HT-29 (cell line): ENCODE measurements around the gene UBQLN1. TPM values are rescaled to one million over a fixed set of nuclear protein-coding genes. Genes with fewer than 3 reads are reported as not detected.
"Not testable (repeated sequence)": the region's sequence is repeated elsewhere in the genome, so short reads cannot be mapped to it uniquely, and the experiment has no call there.

Experiments used
- DNase-seq: peaks from one replicate; pipeline ENCODE4 v3.0.0-alpha.2; 2015; ENCODE audit warnings: low spot score
- total RNA-seq: library from RNA; depleted of rRNA; stranded (reverse); fragments of >200 nt; shearing (Covaris generic); gene quantifications from 2 replicates; pipeline ENCODE4 v1.2.3, GENCODE V29; 2014; rRNA removed

The UBQLN1 gene
- 79.2 and 82.4 TPM in 2 replicates for total RNA-seq

GRCh38 chr9:83707768-83708514 is at the start of gene UBQLN1:
UBQLN1 (minus strand) TSS chr9:83707958; CDS start chr9:83707679, 279 bp downstream.
- DNase-seq, result peak; percentile 94

DNA sequence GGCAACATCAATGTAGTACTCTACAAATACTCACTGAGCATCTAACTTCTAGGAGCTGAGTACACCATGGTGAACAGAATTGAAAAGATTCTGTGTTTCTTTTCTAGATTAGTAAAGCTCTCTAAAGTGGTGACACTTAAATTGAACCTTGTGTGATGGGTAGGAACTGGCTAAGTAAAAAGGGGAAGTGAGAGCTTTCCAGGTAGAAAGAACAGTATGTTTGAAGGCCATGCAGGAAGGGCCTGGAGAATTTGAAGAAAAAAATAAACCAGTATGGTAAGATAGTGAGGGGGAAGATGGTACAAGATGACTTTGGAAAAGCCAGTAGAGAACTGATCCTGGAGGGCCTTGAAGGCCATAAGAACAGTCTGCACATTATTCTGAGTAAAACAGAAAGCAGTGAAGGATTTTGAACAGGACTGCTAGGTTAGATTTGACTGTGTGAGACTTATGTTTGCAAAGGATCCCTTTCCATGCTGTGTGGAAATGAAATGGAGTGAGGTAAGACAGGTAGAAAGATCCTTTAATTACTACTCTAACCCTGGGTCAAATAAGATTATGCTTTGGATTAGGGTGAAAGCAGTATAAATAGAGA is 46.7 kb upstream of the UBQLN1 start:
- DNase-seq, result no peak

DNA sequence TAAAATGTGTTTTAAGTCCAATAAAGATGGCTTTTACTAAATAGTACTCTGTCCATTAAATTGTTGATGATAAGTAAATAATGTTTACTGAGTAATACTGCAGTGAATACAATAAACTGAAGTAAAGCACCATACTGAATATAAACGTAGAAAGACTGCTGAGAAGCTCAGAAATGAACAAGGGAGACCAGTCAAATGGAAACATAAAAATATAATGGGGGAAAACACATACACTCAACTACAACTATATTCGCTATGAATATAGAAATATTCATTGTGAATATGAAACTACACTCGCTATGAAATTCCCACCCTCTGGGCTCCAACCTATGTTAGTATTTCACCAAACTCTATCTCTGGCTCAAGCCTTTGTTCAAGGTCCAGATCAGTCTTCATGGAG is 41.9 kb upstream of the UBQLN1 start:
- no peak for DNase-seq

GRCh38 chr9:83744206-83744605 is 36.4 kb upstream of the UBQLN1 start:
- peak; percentile 7 for DNase-seq

GRCh38 chr9:83733739-83734138 is 26.0 kb upstream of the UBQLN1 start:
- DNase-seq, result no peak

- not testable (repeated sequence) for DNase-seq
Measured at GRCh38 chr9:83728591-83729368, 21.0 kb upstream of the UBQLN1 start.

DNA sequence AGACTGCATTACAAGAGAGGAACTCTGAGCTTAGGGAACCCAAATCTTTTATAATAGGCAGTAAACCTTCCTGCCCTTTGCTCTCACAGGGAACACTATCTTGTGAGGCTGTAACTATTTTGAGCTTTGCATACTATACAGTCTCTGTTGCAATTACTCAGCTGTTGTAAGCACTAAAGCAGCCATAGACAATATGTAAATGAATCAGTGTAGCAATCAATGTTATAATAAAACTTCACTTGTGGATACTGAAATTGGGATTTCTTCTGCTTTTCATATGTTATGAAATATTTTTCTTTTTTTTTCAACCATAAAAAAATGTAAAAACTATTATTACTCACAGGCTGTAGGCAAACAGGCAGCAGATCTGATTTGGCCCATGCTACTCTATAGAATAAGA is 16.7 kb upstream of the UBQLN1 start:
- DNase-seq, result no peak

- no peak for DNase-seq
Measured at GRCh38 chr9:83722726-83723495, 15.2 kb upstream of the UBQLN1 start.

DNA sequence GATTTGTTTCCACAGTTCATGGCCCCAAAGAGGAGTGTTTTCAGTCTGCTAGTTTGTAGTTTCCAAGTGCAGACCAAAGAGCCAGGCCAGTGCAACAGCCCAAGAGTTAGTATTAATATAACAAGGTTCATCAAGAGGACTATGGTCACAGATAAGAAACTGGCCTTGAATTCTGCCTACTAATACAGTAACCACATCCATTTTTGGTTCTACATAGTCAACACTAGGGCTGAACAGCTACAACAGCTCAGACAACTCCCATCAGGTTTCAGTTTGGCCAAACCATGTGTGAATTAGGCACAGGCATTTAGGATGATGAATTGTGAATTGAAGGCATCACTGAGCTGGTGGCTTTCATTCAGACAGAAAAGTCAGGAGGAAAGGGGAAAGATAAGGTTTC is 13.8 kb upstream of the UBQLN1 start:
- no peak for DNase-seq

DNA sequence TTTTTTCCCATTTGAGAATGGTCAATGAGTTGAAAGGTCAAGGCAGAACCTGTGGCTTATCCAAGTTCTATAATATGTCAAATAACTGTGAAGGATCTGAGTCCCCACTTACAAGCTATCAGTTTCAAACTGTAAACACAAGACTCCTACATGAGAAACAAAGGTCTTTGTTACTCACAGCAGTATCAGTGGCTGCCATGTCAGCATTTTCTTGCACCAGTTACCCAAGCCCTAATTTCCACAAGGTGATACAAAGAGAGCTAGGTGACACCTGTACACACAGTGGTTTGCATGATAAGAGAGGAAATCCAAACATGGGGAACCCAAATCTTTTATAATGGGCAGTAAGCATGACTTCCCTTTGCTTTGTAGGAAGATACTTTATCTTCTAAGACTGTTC is 8.0 kb upstream of the UBQLN1 start:
- no peak for DNase-seq

GRCh38 chr9:83715221-83715620 is 7.5 kb upstream of the UBQLN1 start:
- no peak for DNase-seq

GRCh38 chr9:83714329-83714728 is 6.6 kb upstream of the UBQLN1 start:
- no peak for DNase-seq

GRCh38 chr9:83708515-83709158 is 879 bp upstream of the UBQLN1 start:
- DNase-seq, result peak; percentile 68

DNA sequence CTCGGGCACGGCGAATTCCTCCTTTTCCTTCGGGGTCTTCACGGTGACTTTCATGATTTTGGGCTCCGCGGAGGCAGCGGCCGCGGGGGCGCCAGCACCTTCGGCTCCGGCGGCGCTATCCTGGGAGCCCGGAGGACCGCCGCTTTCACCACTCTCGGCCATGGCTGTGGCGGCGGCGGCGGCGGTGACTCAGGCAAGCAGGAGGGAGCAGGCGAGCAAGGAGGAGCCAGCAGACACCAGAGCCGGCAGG is 315 bp downstream of the UBQLN1 start:
- DNase-seq, result no peak

GRCh38 chr9:83706676-83707517 is 861 bp downstream of the UBQLN1 start:
- DNase-seq, result peak; percentile 29

- not testable (repeated sequence) for DNase-seq
Measured at GRCh38 chr9:83705219-83705651, 2.5 kb downstream of the UBQLN1 start.

- no peak for DNase-seq
Measured at GRCh38 chr9:83701769-83702168, 6.0 kb downstream of the UBQLN1 start.

DNA sequence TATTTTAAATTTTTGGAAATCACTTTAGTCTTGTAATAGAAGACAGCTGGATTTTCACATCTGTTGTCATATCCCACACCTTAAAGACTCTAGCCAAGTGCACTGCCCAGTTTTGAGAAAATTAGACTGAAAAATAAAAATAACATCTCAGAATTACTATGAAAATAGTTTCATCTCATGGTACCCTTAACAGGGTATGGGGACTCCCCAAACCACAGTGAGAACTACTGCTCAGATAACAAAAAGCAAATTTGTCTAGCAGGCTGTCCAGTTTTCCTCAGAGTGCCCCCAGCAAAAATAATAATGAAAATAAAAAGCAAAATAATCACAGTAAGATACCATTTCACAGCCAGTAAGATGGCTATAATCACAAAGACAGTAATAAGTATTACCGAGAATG is 6.5 kb downstream of the UBQLN1 start:
- no peak for DNase-seq

DNA sequence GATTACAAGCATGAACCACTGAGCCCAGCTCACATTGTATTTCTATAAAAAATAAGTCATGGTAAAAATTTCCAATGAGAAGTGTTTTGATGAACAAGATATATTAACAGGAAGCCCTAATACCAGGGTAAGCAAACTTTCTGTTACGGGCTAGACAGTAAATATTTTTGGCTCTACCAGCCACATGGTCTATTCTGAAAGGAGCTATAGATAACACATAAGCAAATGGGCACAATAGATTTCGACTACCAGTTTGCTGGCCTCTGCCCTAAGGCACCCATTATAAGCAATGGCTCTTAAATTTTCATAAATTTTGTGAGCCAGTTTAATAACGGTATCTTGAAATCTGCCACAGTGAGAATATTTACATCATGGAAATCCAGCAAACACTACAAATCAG is 8.1 kb downstream of the UBQLN1 start:
- DNase-seq, result no peak

GRCh38 chr9:83698976-83699585 is 8.7 kb downstream of the UBQLN1 start:
- DNase-seq, result no peak
